HG02938 (cell line): ENCODE results near the gene ADORA1.

Experiments used
- ATAC-seq: cut with Tn5 transposase; IDR thresholded peaks from one replicate; pipeline ENCODE4 v1.9.1; 2021; ENCODE audit warnings: mild to moderate bottlenecking, moderate library complexity; ENCODE audit not compliant: unreplicated experiment

ADORA1 gene

DNA sequence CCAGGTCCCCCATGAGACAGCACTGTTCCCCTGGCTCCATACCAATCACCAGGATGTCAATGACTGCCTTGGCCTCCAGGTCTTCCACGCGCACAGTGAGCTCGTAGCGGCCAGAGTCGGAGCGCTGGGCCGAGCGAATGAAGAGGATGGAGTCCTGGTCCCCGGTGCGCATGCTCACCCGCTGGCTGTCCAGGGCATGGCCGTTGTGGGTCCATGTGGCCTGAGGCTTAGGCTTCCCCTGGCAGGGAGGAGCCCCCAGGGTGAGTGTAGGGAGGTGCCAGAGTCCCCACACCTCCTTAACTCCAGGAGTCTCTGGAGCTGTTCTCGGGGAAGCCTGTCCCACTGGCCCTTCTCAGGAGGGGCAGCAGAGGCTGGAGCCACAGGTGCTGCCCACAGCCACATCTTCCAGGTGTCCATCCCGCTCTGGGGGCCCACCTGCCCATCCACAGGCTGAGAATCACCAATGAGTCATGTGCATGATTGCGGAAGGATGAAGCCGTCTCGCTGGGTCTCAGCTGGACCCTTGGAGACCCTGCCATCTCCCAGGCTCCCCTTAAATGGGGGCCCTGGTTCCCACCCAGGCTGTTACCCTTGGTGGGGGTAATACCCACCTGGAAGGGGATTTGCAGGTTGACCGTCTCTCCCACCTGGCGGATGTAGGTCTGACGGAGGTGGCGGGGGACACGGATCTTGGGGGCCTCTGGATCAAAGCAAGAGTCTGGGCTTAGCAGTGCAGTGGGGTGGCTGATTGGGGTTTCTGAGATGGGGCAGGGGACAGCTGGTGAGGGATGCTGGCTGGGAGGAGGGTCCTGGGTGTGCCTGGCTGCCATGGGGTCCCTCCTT, 44.0 kb downstream of the ADORA1 start:
- ATAC-seq: no peak

GRCh38 chr1:203172184-203173010, 44.9 kb downstream of the ADORA1 start:
- ATAC-seq: no peak

- no peak for ATAC-seq
These were observed 45.6 kb downstream of the ADORA1 start for GRCh38 chr1:203173011-203173555.

DNA sequence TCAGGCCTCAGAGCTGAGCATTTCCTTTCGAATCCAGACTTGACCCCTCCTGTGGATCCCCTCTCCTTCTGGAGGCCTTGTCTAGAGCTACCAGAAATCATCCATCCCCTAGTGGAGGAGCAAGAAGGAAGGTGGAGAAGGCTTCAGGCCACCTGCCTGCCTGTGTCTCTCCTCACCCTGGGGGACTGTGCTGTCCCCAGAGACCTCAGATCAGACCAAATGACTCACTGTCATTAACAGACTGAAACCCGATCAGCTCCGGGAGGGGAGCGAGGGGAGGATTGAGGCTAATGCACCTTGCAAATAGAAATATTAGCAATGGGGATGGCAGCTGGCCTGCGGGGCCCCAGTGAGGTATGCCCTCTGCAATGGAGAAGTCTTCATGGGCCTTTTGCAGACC, 46.0 kb downstream of the ADORA1 start:
- peak; percentile 90 for ATAC-seq

DNA sequence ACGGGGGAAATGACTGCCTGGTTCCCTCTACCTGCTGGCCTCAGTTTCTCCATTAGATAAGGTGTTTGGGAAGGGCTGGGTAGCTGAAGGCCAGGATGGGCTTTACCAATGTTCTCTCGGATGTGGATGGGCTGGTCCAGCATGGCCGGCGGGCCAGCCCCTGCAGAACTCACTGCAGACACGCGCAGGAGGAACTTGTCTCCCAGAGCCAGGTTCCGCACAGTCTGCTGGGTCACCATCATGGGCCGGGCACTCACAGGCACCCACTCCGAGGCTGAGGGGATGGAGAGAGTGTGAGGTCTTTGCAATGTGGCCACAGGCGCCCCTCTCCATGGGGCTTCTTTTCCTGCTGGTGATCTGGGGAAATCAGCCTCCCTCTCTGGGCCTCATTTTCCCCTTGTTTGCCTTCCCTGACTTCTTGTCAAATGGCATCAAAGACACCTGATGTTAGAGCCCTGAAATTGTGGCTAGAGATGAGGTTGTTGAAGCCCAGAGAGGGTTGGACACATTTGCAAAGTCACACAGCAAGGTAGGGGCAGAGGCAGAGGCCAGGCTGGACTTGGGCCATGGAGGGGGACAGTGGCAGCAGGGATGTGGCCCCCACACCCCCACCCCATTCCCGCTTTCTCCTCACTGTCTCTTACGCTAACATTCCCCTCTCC, 46.9 kb downstream of the ADORA1 start:
- ATAC-seq: no peak

DNA sequence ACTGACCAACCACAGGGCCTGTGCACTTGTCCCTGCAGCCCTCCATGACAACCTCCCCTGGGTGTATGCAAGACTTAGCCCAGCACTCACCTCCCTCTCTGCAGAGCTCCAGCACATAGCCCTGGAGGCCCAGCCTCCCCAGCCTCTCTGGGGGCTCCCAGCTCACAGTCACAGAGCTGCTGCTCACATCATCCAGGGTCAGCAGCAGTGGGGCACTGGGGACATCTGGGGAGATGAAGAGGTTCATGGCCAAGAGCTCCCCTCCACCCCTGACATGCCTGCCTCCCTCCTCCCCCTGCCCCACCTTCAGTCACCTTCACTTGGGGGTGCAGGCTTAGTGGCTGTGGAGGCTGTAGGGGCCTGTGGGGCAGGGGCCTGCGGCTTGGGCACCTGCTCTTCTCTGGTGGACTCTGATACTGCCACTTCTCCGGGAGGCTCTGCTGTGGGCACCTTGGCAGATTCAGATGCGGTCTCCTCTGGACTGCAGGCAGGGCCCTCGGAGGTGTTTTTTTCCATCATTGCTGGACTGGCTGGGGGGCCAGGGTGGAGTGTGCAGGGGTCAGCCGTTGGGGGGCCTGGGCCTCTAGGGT, 47.8 kb downstream of the ADORA1 start, which contains the start of gene MYBPH:
MYBPH (minus strand) TSS at position 590 of the 590 bp plus-strand sequence; CDS start at position 519, 71 bp downstream.
- ATAC-seq: no peak

- ATAC-seq: no peak
These were observed 48.3 kb downstream of the ADORA1 start for GRCh38 chr1:203175827-203176241.

DNA sequence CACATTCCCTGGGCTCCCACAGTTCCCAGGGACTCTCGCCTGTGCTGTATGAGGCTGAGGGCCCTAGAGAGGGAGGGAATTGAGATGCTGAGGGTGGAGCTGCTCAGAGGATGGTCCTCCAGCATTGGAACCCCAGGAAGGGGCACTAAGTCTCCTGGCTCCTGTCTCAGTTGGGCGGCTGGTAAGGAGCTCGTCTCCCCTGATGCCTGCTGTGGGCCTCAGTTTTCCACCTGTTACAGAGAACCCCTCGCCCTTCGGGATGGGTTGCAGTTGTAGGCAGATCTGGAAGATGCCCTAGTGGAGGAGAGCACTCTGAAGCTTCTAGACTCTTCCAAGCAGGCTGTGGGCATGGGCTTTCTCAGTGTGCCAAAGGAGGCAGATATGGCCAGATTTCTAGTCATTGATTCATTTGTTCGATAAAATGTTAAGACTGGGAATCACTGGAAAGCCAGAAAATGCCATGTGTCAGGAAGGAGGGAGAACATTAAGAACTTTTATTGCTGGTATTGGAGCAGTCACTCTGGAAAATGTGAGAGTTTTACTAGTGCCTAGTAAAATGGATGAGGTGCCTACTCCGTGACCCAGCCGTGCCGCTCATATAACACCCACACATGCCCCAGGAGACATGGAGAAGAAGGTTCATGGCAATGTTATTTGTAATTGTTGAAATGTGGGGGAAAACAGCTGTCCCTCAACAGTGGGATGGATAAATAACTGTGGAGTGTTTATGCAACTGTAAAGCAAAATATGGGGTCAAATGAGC, 48.9 kb downstream of the ADORA1 start:
- no peak for ATAC-seq

- no peak for ATAC-seq
These were observed 49.5 kb downstream of the ADORA1 start for GRCh38 chr1:203177036-203177405.

- ATAC-seq: no peak
These were observed 50.0 kb downstream of the ADORA1 start for GRCh38 chr1:203177470-203178039.

- no peak for ATAC-seq
These were observed 50.6 kb downstream of the ADORA1 start for GRCh38 chr1:203178083-203178482.

DNA sequence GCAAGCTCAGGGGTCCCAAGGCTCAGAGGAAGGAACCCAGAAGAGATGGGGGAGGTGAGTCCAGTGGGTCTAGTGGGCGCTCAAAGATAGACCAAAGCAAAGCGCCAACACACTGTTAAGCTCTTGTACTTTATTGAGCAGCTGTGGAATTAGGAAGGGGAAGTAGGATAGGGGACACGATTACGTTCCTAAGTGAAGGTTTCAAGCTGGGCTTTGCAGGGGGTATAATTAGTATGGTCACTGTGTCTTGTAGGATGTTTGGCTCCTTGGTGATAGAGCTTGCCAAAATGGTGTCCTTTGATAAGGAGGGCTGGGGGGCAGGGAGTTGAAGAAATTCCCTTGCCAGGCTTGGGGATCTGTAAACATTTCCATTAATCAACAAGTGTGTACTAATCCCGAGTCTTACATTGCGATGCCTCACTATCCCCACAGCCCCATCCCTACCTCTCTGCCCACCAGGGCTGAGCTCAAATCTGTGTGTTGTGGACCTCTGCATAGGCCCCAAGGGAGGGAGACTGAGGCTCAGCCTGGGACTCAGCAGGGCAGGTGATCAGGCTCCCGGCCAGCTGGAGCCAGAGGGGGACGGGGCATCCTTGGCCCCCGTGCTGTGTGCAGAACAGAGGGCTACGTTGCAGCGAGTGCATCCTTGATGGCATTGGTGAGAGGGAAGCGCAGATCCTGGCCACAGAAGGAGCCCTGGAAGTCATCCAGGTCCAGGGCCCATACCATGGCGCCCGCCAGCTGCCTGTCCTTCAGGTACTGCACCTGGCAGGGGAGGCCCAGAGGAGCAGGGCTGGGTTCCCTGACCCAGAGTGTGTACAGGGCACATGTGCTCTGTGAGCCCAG, 51.5 kb downstream of the ADORA1 start:
- ATAC-seq: no peak

GRCh38 chr1:203179667-203180005, 52.1 kb downstream of the ADORA1 start:
- no peak for ATAC-seq

GRCh38 chr1:203180611-203181330, 53.2 kb downstream of the ADORA1 start:
- no peak for ATAC-seq

DNA sequence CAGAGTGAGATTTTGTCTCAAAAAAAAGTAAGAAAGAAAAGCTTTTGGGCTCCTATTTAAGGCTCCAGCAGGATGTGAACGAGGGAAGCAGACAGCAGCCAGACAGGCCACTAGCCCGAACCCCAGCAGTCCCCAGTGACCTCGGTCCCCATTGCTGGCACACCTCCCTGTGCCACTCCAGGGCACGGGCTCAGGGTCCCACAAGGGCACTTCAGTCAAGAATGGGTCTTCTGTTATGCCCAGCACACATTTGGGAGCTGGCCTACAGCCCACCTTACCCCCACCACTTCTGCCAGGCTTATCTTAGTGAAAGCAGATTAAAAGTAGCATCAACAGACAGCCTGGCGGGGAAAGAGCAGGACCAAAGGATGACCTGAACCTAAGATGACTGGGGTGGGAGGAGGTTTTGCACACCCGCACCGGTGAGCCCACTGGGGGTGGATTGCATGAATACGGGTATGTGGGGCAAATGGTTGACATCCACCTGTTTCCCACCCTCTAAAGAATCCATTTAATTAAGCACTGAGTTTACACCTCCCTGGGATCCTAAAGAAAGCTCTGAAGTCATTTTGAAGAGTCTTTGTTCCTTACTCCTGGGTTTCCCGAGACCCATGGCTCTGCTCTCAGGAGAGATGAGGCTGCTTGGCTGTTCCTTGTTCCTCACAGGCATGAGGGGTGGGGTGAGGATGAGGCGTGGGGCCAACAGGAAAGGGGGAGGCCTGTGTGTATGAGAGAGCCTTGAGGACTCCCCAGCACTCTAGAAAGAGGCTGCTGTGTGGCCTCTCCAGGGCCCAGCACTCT, 54.3 kb downstream of the ADORA1 start:
- ATAC-seq: no peak

DNA sequence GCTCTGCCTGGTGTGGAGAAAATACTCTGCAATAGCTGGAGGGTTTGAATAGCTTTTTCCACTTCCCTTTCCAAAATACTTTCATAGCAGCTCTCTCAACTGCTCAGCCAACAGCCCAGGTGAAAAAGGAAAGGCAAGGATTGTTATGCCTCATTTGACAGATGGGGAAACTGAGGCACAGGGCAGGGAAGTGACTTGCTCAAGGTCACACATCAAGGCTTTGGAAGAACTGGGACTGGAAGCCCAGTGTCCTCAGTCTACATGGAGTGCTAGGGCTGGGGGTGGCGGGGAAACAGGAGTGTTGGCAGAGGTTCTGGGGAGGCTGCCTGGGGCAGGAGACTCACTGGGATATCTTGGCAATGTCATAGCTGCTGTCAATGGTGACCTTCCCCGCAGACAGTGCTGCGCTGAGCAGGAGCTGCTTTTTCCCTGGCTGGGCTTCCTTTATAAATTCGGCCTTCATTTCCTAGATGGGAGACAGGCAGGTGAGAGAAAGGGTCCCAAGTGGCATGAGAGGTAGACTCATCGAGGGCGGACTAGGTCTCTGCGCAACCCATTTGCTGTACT, 54.9 kb downstream of the ADORA1 start:
- no peak for ATAC-seq

GRCh38 chr1:203183828-203184227, 56.3 kb downstream of the ADORA1 start:
- no peak for ATAC-seq
